Prostate gland (tissue), 2 donors: ENCODE data around the gene ARHGEF17. TPM values are rescaled to one million over a fixed set of nuclear protein-coding genes. Genes with fewer than 3 reads are reported as not detected.

Source experiments
- DNase-seq: peaks from one replicate; pipeline ENCODE4 v3.0.0-alpha.2; 2019; ENCODE audit warnings: low spot score
- H3K27ac ChIP-seq, 2 donors: fragments of 200-600 bp; sonication (generic); 2 replicates each; pipeline ENCODE4 v1.5.1; 2017 to 2019
- H3K27me3 ChIP-seq: fragments of 200-600 bp; sonication (generic); replicated peaks from 2 replicates; pipeline ENCODE4 v1.5.1; 2019; ENCODE audit not compliant: insufficient read depth
- H3K36me3 ChIP-seq, 2 donors: fragments of 200-600 bp; sonication (generic); 1 replicate in 1 of 2; 2 replicates in 1 of 2; pipeline versions ENCODE4 v1.5.1 to v1.8.1; 2017 to 2019
- H3K4me1 ChIP-seq: fragments of 200-600 bp; sonication (generic); replicated peaks from 2 replicates; pipeline ENCODE4 v1.5.1; 2019
- H3K4me3 ChIP-seq, 2 donors: fragments of 200-600 bp; sonication (generic); 2 replicates each; pipeline ENCODE4 v1.5.1; 2017 to 2019
- H3K9me3 ChIP-seq: fragments of 200-600 bp; sonication (generic); 2 replicates; pipeline ENCODE4 v1.5.1; 2017
- POLR2A ChIP-seq: fragments of 450-650 bp; IDR thresholded peaks from one replicate; pipeline ENCODE4 v1.6.1; 2016; ENCODE audit warnings: antibody characterized with exemption, mild to moderate bottlenecking
- POLR2AphosphoS5 ChIP-seq: sonication (generic); formaldehyde crosslinking; IDR thresholded peaks from one replicate; pipeline ENCODE4 v1.6.1; 2017; ENCODE audit warnings: antibody characterized with exemption
- WGBS: methylation state at CpG from one replicate; pipeline ENCODE4 v1.1.5; 2018; 5-methylcytosine and 5-hydroxymethylcytosine counted together
- intact Hi-C: fragments of 100-400 bp; cut with DNase I; formaldehyde crosslinking; loops from one replicate; pipeline ENCODE4 v1.14.2; 2022
- total RNA-seq, 2 donors: library from RNA; depleted of rRNA; stranded (reverse); fragments of >200 nt; gene quantifications; one replicate each; pipeline ENCODE4 v1.1.0, GENCODE V29; 2016
- TF ChIP-seq, protein P1 (sequence below), 4 experiments: fragments of 200-600 bp in 2 of 4; fragments of 450-650 bp in 2 of 4; sonication (generic) in 2 of 4; IDR thresholded peaks; 1 replicate in 3 of 4; 2 replicates in 1 of 4; pipeline ENCODE4 v1.5.1; 2016 to 2019; ENCODE audit warnings: antibody characterized with exemption in 4 of 4, mild to moderate bottlenecking in 2 of 4, moderate library complexity in 2 of 4

The ARHGEF17 gene
- total RNA-seq, 2 donors from 2014 or later: 34.0 to 66.9 TPM

DNA sequence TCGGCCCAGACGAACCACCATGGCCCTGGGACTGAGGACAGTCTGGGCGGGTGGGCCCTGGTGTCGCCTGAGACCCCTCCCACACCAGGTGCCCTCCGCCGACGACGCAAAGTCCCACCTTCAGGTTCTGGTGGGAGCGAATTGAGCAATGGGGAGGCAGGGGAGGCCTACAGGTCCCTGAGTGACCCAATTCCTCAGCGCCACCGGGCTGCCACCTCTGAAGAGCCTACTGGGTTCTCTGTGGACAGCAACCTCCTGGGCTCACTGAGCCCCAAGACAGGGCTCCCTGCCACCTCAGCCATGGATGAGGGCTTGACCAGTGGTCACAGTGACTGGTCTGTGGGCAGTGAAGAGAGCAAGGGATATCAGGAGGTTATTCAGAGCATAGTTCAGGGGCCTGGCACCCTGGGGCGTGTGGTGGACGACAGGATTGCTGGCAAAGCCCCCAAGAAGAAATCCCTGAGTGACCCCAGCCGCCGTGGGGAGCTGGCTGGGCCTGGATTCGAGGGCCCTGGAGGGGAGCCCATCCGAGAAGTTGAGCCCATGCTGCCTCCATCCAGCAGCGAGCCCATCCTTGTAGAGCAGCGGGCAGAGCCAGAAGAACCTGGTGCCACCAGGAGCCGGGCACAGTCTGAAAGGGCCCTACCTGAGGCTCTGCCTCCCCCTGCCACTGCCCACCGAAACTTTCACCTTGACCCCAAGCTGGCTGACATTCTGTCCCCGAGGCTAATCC is 2.8 kb downstream of the ARHGEF17 start:
- TF ChIP-seq POLR2AphosphoS5 (no peak), POLR2A (no peak)
- TF ChIP-seq, protein P1, sequence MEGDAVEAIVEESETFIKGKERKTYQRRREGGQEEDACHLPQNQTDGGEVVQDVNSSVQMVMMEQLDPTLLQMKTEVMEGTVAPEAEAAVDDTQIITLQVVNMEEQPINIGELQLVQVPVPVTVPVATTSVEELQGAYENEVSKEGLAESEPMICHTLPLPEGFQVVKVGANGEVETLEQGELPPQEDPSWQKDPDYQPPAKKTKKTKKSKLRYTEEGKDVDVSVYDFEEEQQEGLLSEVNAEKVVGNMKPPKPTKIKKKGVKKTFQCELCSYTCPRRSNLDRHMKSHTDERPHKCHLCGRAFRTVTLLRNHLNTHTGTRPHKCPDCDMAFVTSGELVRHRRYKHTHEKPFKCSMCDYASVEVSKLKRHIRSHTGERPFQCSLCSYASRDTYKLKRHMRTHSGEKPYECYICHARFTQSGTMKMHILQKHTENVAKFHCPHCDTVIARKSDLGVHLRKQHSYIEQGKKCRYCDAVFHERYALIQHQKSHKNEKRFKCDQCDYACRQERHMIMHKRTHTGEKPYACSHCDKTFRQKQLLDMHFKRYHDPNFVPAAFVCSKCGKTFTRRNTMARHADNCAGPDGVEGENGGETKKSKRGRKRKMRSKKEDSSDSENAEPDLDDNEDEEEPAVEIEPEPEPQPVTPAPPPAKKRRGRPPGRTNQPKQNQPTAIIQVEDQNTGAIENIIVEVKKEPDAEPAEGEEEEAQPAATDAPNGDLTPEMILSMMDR (IDR thresholded peaks at IDR 0.05): no peak
- intact Hi-C loops: no loop called here
- H3K27ac ChIP-seq: peak overlapping the region; percentile 54 to 97
- peaks cover 6% of the 10 kb centered on the region for H3K4me1 ChIP-seq
- H3K27me3 ChIP-seq: no peaks in the 10 kb centered on the region
- 78% methylated on average over 13 of the region's 22 CpGs for WGBS
- H3K9me3 ChIP-seq: no peaks in the 10 kb centered on the region
- H3K36me3 ChIP-seq: no peaks in the 10 kb centered on the region
- no peak for DNase-seq
- peak overlapping the region; percentile 13 to 20 for H3K4me3 ChIP-seq

DNA sequence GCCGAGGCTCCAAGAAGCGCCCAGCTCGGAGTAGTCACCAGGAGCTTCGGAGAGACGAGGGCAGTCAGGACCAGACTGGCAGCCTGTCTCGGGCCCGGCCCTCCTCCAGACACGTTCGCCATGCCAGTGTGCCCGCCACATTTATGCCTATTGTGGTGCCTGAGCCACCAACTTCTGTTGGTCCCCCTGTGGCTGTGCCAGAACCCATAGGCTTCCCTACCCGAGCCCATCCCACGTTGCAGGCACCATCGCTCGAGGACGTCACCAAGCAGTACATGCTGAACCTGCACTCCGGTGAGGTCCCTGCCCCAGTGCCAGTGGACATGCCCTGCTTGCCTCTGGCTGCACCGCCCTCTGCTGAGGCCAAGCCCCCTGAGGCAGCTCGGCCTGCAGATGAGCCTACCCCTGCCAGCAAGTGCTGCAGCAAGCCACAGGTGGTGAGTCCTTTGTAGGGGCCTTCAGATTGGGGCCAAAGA is 3.4 kb downstream of the ARHGEF17 start:
- TF ChIP-seq, protein P1 (IDR thresholded peaks at IDR 0.05): no peak
- TF ChIP-seq POLR2A (no peak), POLR2AphosphoS5 (no peak)
- Histone ChIP-seq H3K36me3 (no peaks in the 10 kb centered on the region), H3K4me1 (peaks cover 6% of the 10 kb centered on the region), H3K27me3 (no peaks in the 10 kb centered on the region), H3K27ac (peak overlapping the region; percentile 54 to 97), H3K4me3 (peak overlapping the region; percentile 13 to 20), H3K9me3 (no peaks in the 10 kb centered on the region)
- no peak for DNase-seq
- intact Hi-C loops: no loop called here
- 70% methylated on average over 18 of the region's 18 CpGs for WGBS

DNA sequence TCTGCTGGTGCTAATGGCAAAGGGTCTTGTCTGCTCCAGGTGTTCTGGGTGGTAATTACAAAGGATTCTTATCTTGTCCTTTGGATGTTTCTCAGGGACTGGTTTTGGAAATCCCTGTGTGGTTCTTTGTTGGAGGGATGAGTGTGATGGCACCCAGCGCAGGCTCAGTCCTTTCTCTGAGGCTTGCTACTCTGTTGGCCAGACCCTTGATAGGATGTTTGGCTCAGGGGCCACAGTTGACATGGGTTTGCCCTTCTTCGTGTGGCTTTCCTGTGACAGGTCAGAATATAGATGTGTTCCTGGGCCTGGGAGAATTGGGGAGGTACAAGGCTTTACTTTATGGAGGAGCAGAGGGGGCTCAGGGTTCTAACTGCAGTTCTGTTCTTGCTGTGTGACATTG is 4.0 kb downstream of the ARHGEF17 start:
- Histone ChIP-seq H3K27me3 (no peaks in the 10 kb centered on the region), H3K4me3 (peak overlapping the region; percentile 13 to 20), H3K27ac (peak overlapping the region; percentile 54 to 97), H3K4me1 (peaks cover 6% of the 10 kb centered on the region), H3K9me3 (no peaks in the 10 kb centered on the region), H3K36me3 (no peaks in the 10 kb centered on the region)
- no peak for DNase-seq
- TF ChIP-seq, protein P1 (IDR thresholded peaks at IDR 0.05): no peak
- TF ChIP-seq POLR2A (no peak), POLR2AphosphoS5 (no peak)
- intact Hi-C loops: no loop called here
- WGBS: 53% methylated on average over 2 of the region's 2 CpGs

DNA sequence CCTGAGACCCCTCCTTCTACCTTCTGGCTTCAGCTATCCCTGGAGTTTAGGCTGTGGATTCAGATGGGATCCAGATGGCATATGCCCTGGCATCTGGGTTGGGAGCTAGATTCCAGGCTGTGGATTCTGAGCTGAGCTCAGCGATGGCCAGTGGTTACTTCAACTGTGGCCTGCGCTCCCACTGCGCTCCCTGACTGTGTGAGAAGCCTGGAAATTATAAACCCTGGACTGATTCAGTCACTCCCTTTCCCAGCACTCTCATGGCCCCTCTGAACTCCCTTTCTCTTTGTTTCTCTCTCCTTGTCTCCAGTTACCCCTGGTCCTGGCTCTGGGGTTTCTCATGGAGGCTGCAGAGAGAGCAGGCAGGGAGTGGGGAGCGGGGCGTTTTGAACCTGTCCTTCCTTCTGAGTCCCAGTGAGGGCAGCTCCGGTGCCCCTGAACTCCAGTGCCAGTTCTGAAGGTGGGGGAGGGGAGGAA is 4.8 kb downstream of the ARHGEF17 start:
- H3K4me3 ChIP-seq: peak overlapping the region; percentile 13 to 20
- H3K27ac ChIP-seq: peak overlapping the region; percentile 54 to 97
- TF ChIP-seq POLR2A: no peak
- no peak for TF ChIP-seq POLR2AphosphoS5
- TF ChIP-seq, protein P1 (IDR thresholded peaks at IDR 0.05): no peak
- DNase-seq: no peak
- no peaks in the 10 kb centered on the region for H3K27me3 ChIP-seq
- H3K36me3 ChIP-seq: no peaks in the 10 kb centered on the region
- peaks cover 6% of the 10 kb centered on the region for H3K4me1 ChIP-seq
- H3K9me3 ChIP-seq: no peaks in the 10 kb centered on the region
- WGBS: 39% methylated on average over 6 of the region's 6 CpGs
- intact Hi-C loops: no loop called here

DNA sequence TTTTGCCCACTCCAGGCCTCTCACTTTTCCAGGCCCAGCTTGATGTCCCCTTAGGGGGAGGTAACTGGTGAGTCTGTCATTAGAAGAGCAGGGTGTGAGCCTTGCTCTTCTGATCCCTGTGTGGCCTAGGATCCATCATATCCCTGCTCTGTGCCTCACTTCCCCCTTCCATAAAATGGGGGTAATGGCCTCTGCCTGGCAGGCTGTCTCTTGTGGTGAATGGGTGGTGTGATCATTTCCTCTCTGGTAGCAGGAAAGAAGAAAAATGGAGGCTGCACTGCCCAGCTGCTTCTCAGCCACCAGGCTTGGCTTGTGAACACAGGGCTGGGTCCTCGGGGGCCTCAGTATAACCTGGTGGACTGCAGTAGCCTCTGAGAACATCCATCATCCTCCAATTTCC is 5.6 kb downstream of the ARHGEF17 start:
- H3K27ac ChIP-seq: peak overlapping the region; percentile 54 to 97
- H3K4me3 ChIP-seq: peak overlapping the region in 1 of 2 donors; percentile 20
- no peaks in the 10 kb centered on the region for H3K9me3 ChIP-seq
- H3K36me3 ChIP-seq: no peaks in the 10 kb centered on the region
- DNase-seq: no peak
- 27% methylated on average over 1 of the region's 1 CpG for WGBS
- no peaks in the 10 kb centered on the region for H3K27me3 ChIP-seq
- no peak for TF ChIP-seq POLR2A
- TF ChIP-seq POLR2AphosphoS5: no peak
- TF ChIP-seq, protein P1 (IDR thresholded peaks at IDR 0.05): no peak
- intact Hi-C loops: no loop called here
- peaks cover 6% of the 10 kb centered on the region for H3K4me1 ChIP-seq
